H1 (cell line): ENCODE data around the gene CDH22. TPM values are rescaled to one million over a fixed set of nuclear protein-coding genes. Genes with fewer than 3 reads are reported as not detected.

Source experiments
- EGR1 ChIP-seq: IDR thresholded peaks from 2 replicates; pipeline ENCODE4 v1.6.1; 2011; ENCODE audit warnings: low read depth, low read length, borderline replicate concordance
- polyA plus RNA-seq, 7 experiments: library from polyadenylated mRNA; depleted of rRNA in 3 of 7; stranded (reverse) in 5 of 7; unstranded in 2 of 7; fragments of >200 nt in 5 of 7; fragments of 200-250 nt in 2 of 7; gene quantifications; 1 replicate in 5 of 7; 2 replicates in 1 of 7; 4 replicates in 1 of 7; pipeline versions ENCODE4 v1.2.1 to v1.2.3, GENCODE V29; 2011 to 2013; ENCODE audit warnings: missing spikeins in 2 of 7, mixed read lengths in 2 of 7
- total RNA-seq: library from RNA; stranded (reverse); fragmentation: NEBNext Ultra II Directional; extraction: Animal tissue kit (Norgen Biotek cat#: 25700); gene quantifications from 2 replicates; pipeline ENCODE4 v1.2.1, GENCODE V29; 2021

The CDH22 gene
- total and polyA plus RNA-seq, 2 of the 8 experiments (the other 6 are each of a cell fraction or from before 2014, with no cell fraction given), result 0.35 to 0.39 TPM

DNA sequence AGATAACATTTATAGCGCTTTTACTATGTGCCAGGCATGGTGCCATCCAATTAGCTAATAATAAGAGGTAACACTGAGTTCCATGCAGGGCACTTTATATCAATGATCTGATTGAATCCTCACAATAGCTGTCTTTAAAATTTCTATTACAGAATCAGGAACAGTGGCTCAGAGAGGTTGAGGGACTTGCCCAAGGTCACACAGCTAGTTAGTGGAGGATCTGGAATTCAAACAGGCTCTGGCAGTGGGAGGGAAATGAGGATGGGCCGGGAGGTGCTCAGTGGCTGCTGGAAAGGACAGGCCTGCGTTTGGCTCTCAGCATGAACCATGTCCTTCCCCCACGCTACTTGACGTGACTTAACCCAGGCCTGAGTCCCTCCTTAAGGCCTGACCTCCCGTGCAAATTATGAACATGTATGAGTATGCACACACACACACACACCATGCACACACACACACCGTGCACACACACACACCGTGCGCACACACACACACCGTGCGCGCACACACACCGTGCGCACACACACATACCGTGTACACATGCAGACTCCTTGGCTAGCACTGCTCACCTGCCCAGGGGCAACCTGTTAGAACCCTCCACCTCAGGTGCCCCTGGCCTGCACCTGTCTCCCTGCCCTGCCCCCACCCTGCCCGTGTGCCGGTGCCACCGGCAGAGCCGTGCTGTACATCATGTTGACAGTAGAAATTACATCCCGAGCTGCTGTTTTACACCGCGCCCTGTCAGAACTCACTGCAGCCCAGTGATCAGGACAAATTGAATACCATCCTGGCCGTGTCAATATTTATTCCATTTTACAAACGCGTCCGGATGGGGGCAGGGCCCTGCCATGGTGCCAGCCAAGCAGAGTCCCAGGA, 43.7 kb downstream of the CDH22 start (continued):
- TF ChIP-seq EGR1, result no peak
